Activated CD8-positive, alpha-beta T cell treated with anti-CD3 and anti-CD28 coated beads, Interleukin-2, amount 10 ng/mL, durations not matched to agents 7 days and 5 days (primary cell): ENCODE results near the gene CHD5. TPM values are rescaled to one million over a fixed set of nuclear protein-coding genes. Genes with fewer than 3 reads are reported as not detected.

Source experiments
- ATAC-seq: fragments of 150-1000 bp; cut with Tn5 transposase; one replicate; pipeline ENCODE4 v1.10.0; 2021; ENCODE audit warnings: moderate library complexity
- CTCF ChIA-PET: fragments of 350-600 bp; sonication (Branson Sonifier 250); formaldehyde crosslinking; loops from one replicate; lab custom pipeline; 2021; ENCODE audit warnings: antibody characterized with exemption; lab: Charles Lee
- POLR2A ChIA-PET: fragments of 350-600 bp; sonication (Branson Sonifier 250); formaldehyde crosslinking; loops from one replicate; lab custom pipeline; 2021; ENCODE audit warnings: antibody characterized with exemption; lab: Charles Lee
- DNase-seq: peaks from one replicate; pipeline ENCODE4 v3.0.0-alpha.2; 2020
- H3K27ac Mint-ChIP-seq: one replicate; pipeline ENCODE4 v1.8.0; 2021; ENCODE audit warnings: mild to moderate bottlenecking, mixed read lengths
- H3K27me3 Mint-ChIP-seq: one replicate; pipeline ENCODE4 v1.8.0; 2021; ENCODE audit warnings: low read depth, mixed read lengths
- H3K36me3 Mint-ChIP-seq: one replicate; pipeline ENCODE4 v1.8.0; 2021; ENCODE audit warnings: low read depth, mixed read lengths
- H3K4me1 Mint-ChIP-seq: one replicate; pipeline ENCODE4 v1.8.0; 2021; ENCODE audit warnings: low read depth, mixed read lengths
- H3K4me3 Mint-ChIP-seq: one replicate; pipeline ENCODE4 v1.8.0; 2021; ENCODE audit warnings: mild to moderate bottlenecking, mixed read lengths
- H3K9me3 Mint-ChIP-seq: one replicate; pipeline ENCODE4 v1.8.0; 2022; ENCODE audit warnings: mixed read lengths; ENCODE audit not compliant: insufficient read depth
- total RNA-seq, 2 experiments: library from RNA; stranded (reverse); gene quantifications; one replicate each; pipeline ENCODE4 v1.2.3, GENCODE V29; 2021

Gene CHD5
- total RNA-seq, 2 experiments from 2014 or later = 0.23 to 0.47 TPM

DNA sequence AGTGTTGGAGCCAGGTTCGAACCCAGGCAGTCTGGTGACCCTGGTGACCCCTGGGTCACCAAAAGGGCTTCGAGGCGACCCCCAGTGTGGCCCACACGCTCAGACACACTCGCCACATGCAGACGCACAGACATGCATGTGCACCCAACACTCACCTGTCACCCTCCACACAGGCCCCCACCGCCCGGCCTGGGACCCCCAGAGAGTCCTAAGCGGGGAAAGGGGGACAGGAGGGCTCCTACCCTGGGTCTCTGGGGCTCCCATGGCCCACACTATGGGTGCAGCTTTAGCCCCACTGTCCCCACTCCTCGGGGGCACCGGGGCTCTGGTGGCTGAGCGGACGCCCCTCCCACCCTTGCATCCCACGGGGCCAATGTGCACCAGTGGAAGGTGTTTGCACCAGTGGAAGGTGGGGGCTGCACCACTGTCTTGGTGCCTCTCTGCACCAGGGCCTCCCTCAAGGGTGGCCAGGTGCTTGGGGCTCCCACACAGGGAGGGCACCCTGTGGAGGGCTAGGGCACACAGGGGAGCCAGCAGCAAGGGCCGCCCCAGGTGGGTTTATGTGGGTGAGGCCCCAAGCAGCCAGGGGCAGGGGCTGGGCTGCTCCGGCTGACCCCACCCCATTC is 9.9 kb downstream of the CHD5 start:
- Mint-ChIP-seq H3K27ac (no peak overlapping the region), H3K9me3 (no peaks in the 10 kb centered on the region), H3K27me3 (no peaks in the 10 kb centered on the region), H3K4me3 (no peak overlapping the region), H3K36me3 (no peaks in the 10 kb centered on the region), H3K4me1 (no peaks in the 10 kb centered on the region)
- ChIA-PET CTCF (no interaction called here), POLR2A (no interaction called here)
- ATAC-seq = no peak
- no peak for DNase-seq

DNA sequence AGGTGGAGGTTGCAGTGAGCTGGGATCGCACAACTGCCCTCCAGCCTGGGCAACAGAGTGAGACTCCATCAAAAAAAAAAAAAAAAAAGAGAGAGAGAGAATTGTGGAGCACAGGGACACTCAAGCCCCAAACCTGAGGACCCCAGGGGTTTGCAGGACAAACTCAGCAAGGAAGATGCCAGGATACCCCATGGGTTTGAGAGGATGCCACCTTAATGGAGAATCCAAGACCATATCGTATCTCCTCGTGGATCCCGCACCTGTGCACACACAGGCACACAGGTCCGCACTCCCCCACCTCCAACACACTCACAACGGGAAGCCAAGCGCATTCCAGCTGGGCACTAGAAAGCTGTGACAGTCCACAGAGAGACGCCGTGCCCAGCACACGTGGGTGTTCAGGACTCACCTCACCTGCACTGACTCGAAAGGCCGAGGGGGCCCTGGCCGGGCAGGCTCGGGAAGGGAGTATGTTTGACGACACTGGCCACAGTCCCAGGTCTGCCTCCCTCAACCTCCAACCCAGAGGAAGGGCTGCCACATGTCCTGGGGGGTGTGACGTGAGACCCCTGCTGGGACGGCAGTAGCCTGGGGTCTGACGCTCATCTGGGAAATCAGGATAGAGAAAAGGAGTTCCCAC is 11.1 kb downstream of the CHD5 start:
- Mint-ChIP-seq H3K9me3 (no peaks in the 10 kb centered on the region), H3K27ac (no peak overlapping the region), H3K4me3 (no peak overlapping the region), H3K4me1 (no peaks in the 10 kb centered on the region), H3K36me3 (no peaks in the 10 kb centered on the region), H3K27me3 (no peaks in the 10 kb centered on the region)
- ChIA-PET POLR2A (no interaction called here), CTCF (interaction anchor here (0.5 kb wide), 1 partner anchor 46 kb away, joined by 3 read pairs; no protein-coding TSS in a partner anchor)
- DNase-seq (no peak), ATAC-seq (no peak)

DNA sequence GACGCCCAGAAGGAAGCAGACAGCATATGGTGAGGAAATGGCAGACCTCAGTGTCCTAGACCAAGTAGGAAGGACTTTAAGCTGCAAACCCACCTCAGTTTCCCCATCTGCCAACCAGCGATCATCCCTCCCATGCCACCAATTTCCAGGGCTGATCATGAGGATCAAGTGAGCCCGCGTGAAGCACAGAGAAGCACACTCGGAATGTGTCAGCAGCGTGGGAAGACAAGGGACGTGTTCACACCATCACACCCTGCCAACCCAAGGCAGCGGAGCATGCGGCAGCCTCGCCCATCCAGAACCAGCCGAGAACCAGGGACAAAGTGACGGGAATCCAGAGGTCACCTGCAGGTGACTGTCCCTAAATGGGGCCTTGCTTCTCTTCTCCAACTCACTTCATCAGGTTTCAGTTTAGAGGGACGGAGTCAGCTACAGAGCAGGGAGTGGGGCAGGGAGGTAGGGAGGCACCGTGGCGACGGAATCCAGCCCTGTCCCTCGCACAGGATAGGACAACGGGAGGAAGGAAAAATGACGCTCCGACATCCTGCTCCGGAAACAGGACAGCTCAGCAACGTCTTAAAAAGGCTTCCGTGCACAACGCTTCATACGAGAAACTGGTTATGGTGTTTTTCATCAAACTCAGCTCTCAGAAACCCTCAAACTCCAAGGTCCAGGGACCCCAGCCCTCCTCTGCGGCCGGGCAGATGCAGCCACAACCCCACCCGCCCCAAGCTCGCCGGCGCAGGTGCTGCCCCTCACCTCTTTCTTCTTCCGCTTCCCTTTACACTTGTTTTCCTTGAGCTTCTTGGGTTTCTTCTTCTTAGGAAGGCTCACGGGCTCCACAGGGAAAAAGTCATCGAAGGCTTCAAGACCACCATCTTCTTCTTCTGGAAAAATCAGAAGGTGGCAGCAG is 12.5 kb downstream of the CHD5 start:
- H3K4me1 Mint-ChIP-seq = no peaks in the 10 kb centered on the region
- ATAC-seq (no peak), DNase-seq (no peak)
- H3K36me3 Mint-ChIP-seq = no peaks in the 10 kb centered on the region
- ChIA-PET CTCF (no interaction called here), POLR2A (no interaction called here)
- H3K9me3 Mint-ChIP-seq = no peaks in the 10 kb centered on the region
- H3K4me3 Mint-ChIP-seq = no peak overlapping the region
- no peaks in the 10 kb centered on the region for H3K27me3 Mint-ChIP-seq
- no peak overlapping the region for H3K27ac Mint-ChIP-seq

DNA sequence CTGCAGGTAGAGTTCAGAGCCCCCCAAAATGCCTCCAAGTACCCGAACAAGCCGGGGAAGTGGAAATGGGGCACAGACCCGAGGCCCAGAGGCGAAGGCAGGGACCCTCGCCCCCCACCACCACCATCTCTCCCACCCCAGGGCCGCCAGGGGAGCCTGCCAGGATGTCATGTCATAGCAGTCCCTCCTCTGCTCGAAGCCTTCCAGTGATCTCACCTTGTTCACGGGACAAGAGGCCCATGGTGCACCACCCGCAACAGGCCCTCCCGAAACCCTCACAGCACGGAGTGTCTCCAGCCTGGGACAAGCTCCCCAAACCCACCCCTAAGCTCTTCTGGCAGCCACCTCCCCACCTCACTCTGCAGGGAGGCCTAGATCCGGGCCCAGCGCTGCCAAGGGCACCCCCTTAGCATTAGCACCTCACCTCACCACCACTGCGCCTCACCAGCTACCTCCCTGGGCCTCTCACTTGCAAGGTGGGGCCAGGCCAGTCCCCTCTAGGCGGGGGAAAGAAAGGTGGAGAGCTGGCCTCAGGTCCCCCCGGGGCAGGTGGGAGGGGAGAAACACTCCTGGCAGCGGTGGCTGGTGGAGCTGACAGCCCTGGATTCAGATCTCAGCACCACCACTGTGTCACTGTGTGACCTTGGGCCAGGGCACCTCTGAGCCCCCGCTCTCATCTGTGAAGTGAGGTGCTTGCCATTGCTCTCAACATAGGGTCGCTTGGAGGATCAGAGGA is 13.3 kb downstream of the CHD5 start:
- ChIA-PET CTCF (no interaction called here), POLR2A (no interaction called here)
- ATAC-seq (no peak), DNase-seq (no peak)
- no peak overlapping the region for H3K4me3 Mint-ChIP-seq
- H3K9me3 Mint-ChIP-seq = no peaks in the 10 kb centered on the region
- H3K36me3 Mint-ChIP-seq = no peaks in the 10 kb centered on the region
- H3K4me1 Mint-ChIP-seq = no peaks in the 10 kb centered on the region
- H3K27ac Mint-ChIP-seq = no peak overlapping the region
- H3K27me3 Mint-ChIP-seq = no peaks in the 10 kb centered on the region

DNA sequence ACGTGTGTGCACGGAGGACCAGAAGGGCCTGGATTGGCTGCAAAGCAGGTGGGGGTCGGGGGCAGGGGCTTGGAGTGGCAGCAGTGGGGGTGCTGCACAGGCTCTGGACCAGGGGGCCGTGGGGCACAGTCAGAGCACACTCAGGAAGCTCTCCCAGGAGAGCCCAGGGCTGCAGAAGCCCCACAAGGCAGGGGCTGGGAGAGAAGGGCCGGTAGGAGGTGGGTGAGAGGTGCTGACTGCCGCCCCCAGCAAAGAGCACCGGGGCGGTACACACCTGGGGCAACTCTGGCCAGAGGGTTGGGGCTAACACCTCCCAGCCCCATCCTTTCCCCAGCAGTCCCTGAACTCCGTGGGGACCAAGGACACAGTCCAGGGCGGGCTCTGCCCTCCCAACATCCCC is 13.9 kb downstream of the CHD5 start:
- Mint-ChIP-seq H3K27ac (no peak overlapping the region), H3K4me1 (no peaks in the 10 kb centered on the region), H3K9me3 (no peaks in the 10 kb centered on the region), H3K4me3 (no peak overlapping the region), H3K27me3 (no peaks in the 10 kb centered on the region), H3K36me3 (no peaks in the 10 kb centered on the region)
- DNase-seq = no peak
- ChIA-PET CTCF (no interaction called here), POLR2A (no interaction called here)
- ATAC-seq = no peak

DNA sequence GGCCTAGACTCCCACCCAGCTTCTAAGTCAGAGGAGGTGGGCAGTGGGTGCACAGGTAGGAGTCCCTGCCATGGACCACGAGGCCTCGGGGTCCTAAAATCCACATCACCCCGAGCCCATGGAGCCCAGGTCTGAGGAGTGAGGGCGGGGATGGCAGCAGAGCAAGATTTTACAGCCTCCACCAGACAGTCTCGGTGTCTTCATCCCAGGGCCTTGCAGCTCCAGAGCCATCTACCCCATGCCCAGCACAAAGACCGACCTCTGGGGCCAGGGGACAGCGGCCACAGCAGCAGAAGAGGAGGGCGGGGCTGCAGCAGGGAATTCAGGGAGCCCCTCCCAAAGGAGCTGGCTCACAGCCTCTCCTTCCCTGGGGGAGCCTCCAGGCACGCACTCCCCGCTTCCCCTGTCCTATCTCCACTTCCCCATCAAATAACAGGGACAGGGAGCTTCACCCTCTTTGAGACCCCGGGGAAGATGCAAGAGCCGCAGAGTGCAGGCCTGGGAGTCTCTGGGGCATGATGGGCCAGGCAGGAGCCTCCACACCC is 14.6 kb downstream of the CHD5 start:
- CTCF ChIA-PET = no interaction called here

DNA sequence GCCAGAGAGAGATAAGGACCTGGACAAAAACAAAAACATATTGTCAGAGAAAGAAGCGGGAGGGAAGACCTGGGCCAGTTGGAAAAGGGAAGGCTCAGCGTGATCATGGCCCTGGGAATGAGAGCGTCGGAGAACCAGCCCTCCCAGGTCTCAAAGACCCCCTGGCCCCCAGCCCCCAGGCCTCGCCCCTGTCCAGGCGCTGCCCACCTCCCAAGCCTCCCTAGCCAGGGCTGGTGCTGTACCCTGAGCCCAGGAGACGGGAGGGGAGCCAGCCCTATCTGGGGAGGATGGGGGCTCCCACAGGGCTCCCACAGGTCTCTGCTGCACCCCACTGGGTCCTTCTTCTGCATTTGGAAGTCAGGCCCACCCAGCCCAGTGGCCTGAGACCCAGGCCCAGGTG is 15.1 kb downstream of the CHD5 start:
- Mint-ChIP-seq H3K9me3 (no peaks in the 10 kb centered on the region), H3K27me3 (no peaks in the 10 kb centered on the region), H3K4me1 (no peaks in the 10 kb centered on the region), H3K4me3 (no peak overlapping the region), H3K36me3 (no peaks in the 10 kb centered on the region), H3K27ac (no peak overlapping the region)
- CTCF ChIA-PET = no interaction called here
- POLR2A ChIA-PET = no interaction called here
- DNase-seq (no peak), ATAC-seq (no peak)

More for the DNA sequence above, 14.6 kb downstream of the CHD5 start:
- Mint-ChIP-seq H3K36me3 (no peaks in the 10 kb centered on the region), H3K27me3 (no peaks in the 10 kb centered on the region), H3K4me1 (no peaks in the 10 kb centered on the region), H3K4me3 (no peak overlapping the region), H3K27ac (no peak overlapping the region), H3K9me3 (no peaks in the 10 kb centered on the region)
- ATAC-seq (no peak), DNase-seq (no peak)
- POLR2A ChIA-PET = no interaction called here

DNA sequence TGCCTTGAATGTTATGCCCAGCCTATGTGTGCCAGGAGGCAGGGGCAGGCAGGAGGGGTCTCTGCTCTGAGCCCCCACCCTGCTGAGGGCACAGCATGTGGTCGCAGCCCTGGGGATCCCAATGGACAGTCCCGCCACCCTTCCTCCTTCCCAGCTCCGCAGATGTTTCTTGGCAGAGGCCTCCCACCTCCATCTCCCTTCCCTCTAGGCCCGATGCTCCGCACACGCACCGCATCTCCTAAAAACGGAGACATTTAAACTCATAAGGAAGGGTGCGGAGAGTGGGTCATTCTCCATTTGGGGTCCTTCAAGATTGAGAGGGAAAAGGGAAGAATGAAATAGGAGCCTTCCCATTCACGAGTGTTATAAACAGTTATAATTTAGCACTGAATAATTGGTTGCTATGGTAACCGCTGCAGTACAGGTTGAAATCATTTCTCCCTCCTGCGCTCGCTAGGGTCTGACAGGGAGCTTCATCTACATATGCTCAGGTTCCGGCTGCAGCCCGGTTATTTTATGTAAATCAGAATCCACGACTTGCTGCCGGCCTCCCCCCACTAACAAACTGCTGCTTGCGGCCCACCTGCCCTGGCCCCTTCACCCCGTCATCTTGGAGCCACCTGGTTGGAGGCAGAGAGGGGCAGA is 16.0 kb downstream of the CHD5 start:
- Mint-ChIP-seq H3K27ac (no peak overlapping the region), H3K4me1 (no peaks in the 10 kb centered on the region), H3K9me3 (no peaks in the 10 kb centered on the region), H3K36me3 (no peaks in the 10 kb centered on the region), H3K4me3 (no peak overlapping the region), H3K27me3 (no peaks in the 10 kb centered on the region)
- ATAC-seq (no peak), DNase-seq (no peak)
- CTCF ChIA-PET = no interaction called here
- POLR2A ChIA-PET = no interaction called here

DNA sequence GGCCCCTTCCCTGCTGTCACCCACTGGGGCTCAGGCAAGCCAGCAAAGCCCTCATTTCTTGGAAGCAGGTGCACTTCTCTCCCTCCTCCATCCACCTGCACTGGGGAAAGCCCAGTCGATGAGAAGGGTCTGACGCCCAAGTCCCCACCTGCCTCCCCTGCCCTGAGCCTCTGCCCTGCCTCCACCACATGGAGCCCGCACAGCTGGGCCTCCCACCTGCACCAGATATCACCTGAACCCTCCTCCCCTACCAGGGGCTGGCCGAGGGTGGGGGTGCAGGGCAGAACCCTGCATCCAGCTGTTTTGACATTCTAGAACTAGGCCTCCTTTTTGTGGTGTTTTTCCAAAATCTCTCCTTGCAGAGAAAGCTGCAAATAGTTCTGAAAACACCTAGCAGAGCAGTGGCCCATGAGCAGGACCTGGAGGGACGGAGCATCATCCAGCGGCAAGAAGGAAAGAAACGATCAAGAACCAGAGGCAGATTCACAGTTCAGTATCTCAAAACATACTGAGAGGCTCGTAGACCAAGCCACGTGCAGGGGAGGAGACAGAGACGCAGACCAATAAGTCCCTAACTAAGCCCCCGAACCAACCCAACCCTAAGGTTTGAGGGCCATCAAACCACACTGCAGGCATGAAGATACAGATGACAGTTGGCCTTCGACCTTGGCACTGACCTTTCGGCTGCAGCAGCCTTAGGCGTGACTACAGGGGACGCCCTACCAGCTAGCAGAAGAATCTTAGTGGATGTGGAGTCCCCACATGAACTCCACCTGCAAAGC is 16.7 kb downstream of the CHD5 start:
- Mint-ChIP-seq H3K4me3 (no peak overlapping the region), H3K27ac (no peak overlapping the region), H3K27me3 (no peaks in the 10 kb centered on the region), H3K9me3 (no peaks in the 10 kb centered on the region), H3K4me1 (no peaks in the 10 kb centered on the region), H3K36me3 (no peaks in the 10 kb centered on the region)
- ChIA-PET CTCF (no interaction called here), POLR2A (no interaction called here)
- ATAC-seq (no peak), DNase-seq (no peak)

DNA sequence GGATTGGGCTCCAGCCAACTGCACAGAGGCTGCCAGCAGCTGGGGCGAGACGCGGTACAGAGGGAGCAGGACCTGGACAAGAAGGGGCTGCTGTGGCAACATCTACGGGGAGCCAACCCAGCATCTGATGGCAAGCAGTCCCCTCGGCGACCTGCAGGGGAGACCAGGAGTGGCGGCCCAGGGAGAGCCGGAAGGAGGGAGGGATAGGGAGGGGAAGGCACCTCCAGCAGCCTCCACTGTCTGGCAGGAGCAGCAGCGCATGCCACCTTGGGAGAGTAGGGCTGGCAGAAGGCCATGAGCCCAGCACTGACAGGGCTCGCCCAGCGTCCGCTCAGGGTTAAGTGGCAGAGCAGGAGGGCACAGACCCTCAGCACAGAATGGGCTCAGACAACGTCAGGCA is 17.3 kb downstream of the CHD5 start:
- Mint-ChIP-seq H3K27me3 (no peaks in the 10 kb centered on the region), H3K9me3 (no peaks in the 10 kb centered on the region), H3K36me3 (no peaks in the 10 kb centered on the region), H3K4me3 (no peak overlapping the region), H3K27ac (no peak overlapping the region), H3K4me1 (no peaks in the 10 kb centered on the region)
- no peak for ATAC-seq
- DNase-seq = no peak
- POLR2A ChIA-PET = no interaction called here
- CTCF ChIA-PET = no interaction called here

DNA sequence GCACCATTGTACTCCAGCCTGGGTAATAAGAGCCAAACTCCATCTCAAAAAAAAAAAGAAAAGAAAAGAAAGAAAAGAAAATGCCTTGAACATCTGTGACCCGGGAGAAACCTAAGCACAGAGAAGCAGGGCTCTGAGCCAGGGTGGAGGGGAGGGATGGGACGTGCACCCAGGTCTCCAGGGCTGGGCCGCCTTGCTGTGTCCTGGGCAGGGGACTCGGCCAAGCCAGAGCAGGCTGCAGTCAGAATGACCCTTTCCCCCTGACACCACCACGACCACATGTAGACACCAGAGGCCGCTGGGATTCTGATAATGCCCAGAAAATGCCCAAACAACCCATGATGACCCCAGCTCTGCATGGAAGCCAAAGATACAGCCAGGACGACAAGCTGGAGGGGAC is 17.8 kb downstream of the CHD5 start:
- H3K9me3 Mint-ChIP-seq = no peaks in the 10 kb centered on the region
- ChIA-PET POLR2A (no interaction called here), CTCF (interaction anchor here (0.7 kb wide), 1 partner anchor 84 kb away, joined by 3 read pairs; no protein-coding TSS in a partner anchor)
- no peaks in the 10 kb centered on the region for H3K27me3 Mint-ChIP-seq
- no peaks in the 10 kb centered on the region for H3K36me3 Mint-ChIP-seq
- H3K4me3 Mint-ChIP-seq = no peak overlapping the region
- DNase-seq (no peak), ATAC-seq (no peak)
- no peaks in the 10 kb centered on the region for H3K4me1 Mint-ChIP-seq
- no peak overlapping the region for H3K27ac Mint-ChIP-seq
